Measurements from ENCODE around the gene HLA-DPA1. TPM values are rescaled to one million over a fixed set of nuclear protein-coding genes. Genes with fewer than 3 reads are reported as not detected.
A peak's percentile ranks its signal among the peaks of the same experiment; 100 is the strongest.

HLA-DPA1 gene
- total and polyA plus RNA-seq, 2 donors (not counting 1 experiment from before 2014, with no cell fraction given), result 702 to 2,256 TPM

DNA sequence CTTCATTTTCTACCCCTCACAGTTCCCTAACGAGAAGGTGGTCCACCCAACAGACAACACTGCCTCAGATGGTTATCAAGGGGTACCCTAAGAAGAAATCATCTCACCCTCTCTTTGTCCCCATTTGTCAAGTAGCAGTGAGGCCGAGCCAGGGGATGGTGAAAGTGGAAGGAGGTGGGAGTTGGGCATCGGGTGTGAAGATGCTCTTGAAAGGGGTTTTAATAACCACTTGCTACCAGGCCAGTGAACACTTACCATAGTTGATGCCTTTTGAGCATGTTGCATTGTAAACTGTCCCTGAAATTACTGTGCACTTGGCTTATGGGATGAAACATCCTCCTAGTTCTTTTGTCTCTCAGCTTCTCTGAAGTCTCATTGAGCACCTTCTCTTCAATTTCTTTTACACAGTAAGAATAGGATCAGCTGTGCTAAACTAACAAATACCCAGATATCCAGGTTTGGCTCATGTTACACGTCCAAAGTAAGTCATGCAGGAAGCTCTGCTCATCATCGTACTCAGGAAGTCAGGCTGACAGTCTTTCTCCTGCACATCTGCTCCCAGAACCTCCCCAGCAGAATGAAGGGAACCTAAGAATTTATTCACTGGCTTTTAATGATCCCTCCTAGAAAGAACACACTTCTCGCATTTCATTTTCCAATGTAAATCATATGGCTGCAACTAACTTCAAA is 15.6 kb upstream of the HLA-DPA1 start:
- Mint-ChIP-seq H3K27ac (peak overlapping the region; percentile 57), H3K4me1 (peaks cover 40% of the 10 kb centered on the region), H3K27me3 (no peaks in the 10 kb centered on the region), H3K4me3 (no peak overlapping the region), H3K9me3 (ENCODE audit: insufficient read depth) (no peaks in the 10 kb centered on the region)
- intact Hi-C loops (cut with micrococcal nuclease), result no loop called here
- ChIA-PET CTCF (interaction anchor here (1.0 to 23.5 kb wide), 7 partner anchors 9 to 75 kb away, joined by 3 to 576 read pairs (median 5); partner anchors contain the start of gene HLA-DOA), POLR2A (interaction anchor here (0.9 to 1.3 kb wide), 4 partner anchors 8 to 159 kb away, joined by 3 to 8 read pairs (median 4); no protein-coding TSS in a partner anchor)
- Histone ChIP-seq H3K27me3 (replicated peaks in 1 of 4; ENCODE audit: control extremely low read depth in 1 of 4, control insufficient read depth in 3 of 4, insufficient read depth in 4 of 4, low read length in 3 of 4) (no peaks in the 10 kb centered on the region), H3K4me3 (ENCODE audit: control extremely low read depth in 1 of 5, extremely low read depth in 1 of 5, insufficient read depth in 1 of 5, low read depth in 2 of 5, low read length in 4 of 5) (no peak overlapping the region), H2AFZ (ENCODE audit: insufficient read depth, low read depth, low read length, poor library complexity, severe bottlenecking) (no peak overlapping the region), H3K79me2 (ENCODE audit: control insufficient read depth, insufficient read depth, low read length) (peaks cover 12% of the 10 kb centered on the region), H3K27ac (ENCODE audit: low read length in 2 of 2) (peak overlapping the region in 1 of 2 donors; percentile 60), H4K20me1 (ENCODE audit: control insufficient read depth, insufficient read depth, low read length, poor library complexity, severe bottlenecking) (no peaks in the 10 kb centered on the region), H3K4me1 (ENCODE audit: control insufficient read depth in 2 of 2, insufficient read depth in 2 of 2, low read length in 2 of 2) (peaks cover 12 to 21% of the 10 kb centered on the region in 2 donors), H3K9ac (ENCODE audit: low read length) (no peak overlapping the region), H3K36me3 (replicated peaks in 1 of 2; ENCODE audit: control extremely low read depth in 1 of 2, control insufficient read depth in 1 of 2, extremely low read depth in 1 of 2, insufficient read depth in 2 of 2, low read length in 1 of 2) (peaks cover 0 to 49% of the 10 kb centered on the region in 2 experiments), H3K4me2 (replicated peaks; ENCODE audit: low read depth, low read length, poor library complexity, severe bottlenecking) (no peak overlapping the region), H3K9me3 (ENCODE audit: control extremely low read depth in 1 of 3, control insufficient read depth in 2 of 3, insufficient read depth in 1 of 3, low read length in 2 of 3) (no peaks in the 10 kb centered on the region)
- ATAC-seq (ENCODE audit: low read depth) (no peak), DNase-seq (peak; percentile 30)
- 75% methylated on average over 4 of the region's 6 CpGs for WGBS (ENCODE audit: insufficient coverage)
- TF ChIP-seq EZH2 (IDR thresholded peaks at IDR 0.05; ENCODE audit: borderline replicate concordance, insufficient read depth, low read depth, low read length, poor library complexity, severe bottlenecking), result no peak
- TF ChIP-seq, protein P1, sequence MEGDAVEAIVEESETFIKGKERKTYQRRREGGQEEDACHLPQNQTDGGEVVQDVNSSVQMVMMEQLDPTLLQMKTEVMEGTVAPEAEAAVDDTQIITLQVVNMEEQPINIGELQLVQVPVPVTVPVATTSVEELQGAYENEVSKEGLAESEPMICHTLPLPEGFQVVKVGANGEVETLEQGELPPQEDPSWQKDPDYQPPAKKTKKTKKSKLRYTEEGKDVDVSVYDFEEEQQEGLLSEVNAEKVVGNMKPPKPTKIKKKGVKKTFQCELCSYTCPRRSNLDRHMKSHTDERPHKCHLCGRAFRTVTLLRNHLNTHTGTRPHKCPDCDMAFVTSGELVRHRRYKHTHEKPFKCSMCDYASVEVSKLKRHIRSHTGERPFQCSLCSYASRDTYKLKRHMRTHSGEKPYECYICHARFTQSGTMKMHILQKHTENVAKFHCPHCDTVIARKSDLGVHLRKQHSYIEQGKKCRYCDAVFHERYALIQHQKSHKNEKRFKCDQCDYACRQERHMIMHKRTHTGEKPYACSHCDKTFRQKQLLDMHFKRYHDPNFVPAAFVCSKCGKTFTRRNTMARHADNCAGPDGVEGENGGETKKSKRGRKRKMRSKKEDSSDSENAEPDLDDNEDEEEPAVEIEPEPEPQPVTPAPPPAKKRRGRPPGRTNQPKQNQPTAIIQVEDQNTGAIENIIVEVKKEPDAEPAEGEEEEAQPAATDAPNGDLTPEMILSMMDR (IDR thresholded peaks at IDR 0.05), result no peak
